HG03520 (cell line): Measurements from ENCODE around the gene MAJIN.

Source experiments
- ATAC-seq: cut with Tn5 transposase; IDR thresholded peaks from one replicate; pipeline ENCODE4 v1.9.1; 2021; ENCODE audit warnings: mild to moderate bottlenecking, moderate library complexity; ENCODE audit not compliant: unreplicated experiment

The MAJIN gene

GRCh38 chr11:64933213-64933934, 38.5 kb downstream of the MAJIN start:
- ATAC-seq: no peak

GRCh38 chr11:64932324-64932723, 39.6 kb downstream of the MAJIN start:
- ATAC-seq: no peak

- no peak for ATAC-seq
Observed at GRCh38 chr11:64931290-64931689, 40.6 kb downstream of the MAJIN start.

GRCh38 chr11:64930340-64930739, 41.6 kb downstream of the MAJIN start:
- no peak for ATAC-seq

GRCh38 chr11:64929625-64930024, 42.3 kb downstream of the MAJIN start:
- no peak for ATAC-seq

GRCh38 chr11:64928957-64929356, 43.0 kb downstream of the MAJIN start:
- no peak for ATAC-seq

- ATAC-seq: no peak
Observed at GRCh38 chr11:64926689-64927088, 45.2 kb downstream of the MAJIN start.

- no peak for ATAC-seq
Observed at GRCh38 chr11:64925536-64926436, 46.1 kb downstream of the MAJIN start.

- no peak for ATAC-seq
Observed at GRCh38 chr11:64924910-64925284, 47.0 kb downstream of the MAJIN start.

- peak; percentile 70 for ATAC-seq
Observed at GRCh38 chr11:64923944-64924909, 47.7 kb downstream of the MAJIN start, which contains the start of gene PPP2R5B. PPP2R5B (plus strand) TSS chr11:64924689; CDS start chr11:64925735, 1,046 bp downstream.

GRCh38 chr11:64923151-64923661, 48.7 kb downstream of the MAJIN start:
- no peak for ATAC-seq

- no peak for ATAC-seq
Observed at GRCh38 chr11:64921384-64921783, 50.5 kb downstream of the MAJIN start.

- no peak for ATAC-seq
Observed at GRCh38 chr11:64920124-64920523, 51.8 kb downstream of the MAJIN start.

- no peak for ATAC-seq
Observed at GRCh38 chr11:64919627-64920026, 52.3 kb downstream of the MAJIN start.

GRCh38 chr11:64918017-64918416, 53.9 kb downstream of the MAJIN start:
- no peak for ATAC-seq

GRCh38 chr11:64917663-64917995, 54.3 kb downstream of the MAJIN start:
- no peak for ATAC-seq

- ATAC-seq: peak; percentile 87
Observed at GRCh38 chr11:64916775-64917662, 54.9 kb downstream of the MAJIN start, which contains the start of gene ATG2A. ATG2A (minus strand) TSS chr11:64917209; CDS start chr11:64917135, 74 bp downstream.

- ATAC-seq: no peak
Observed at GRCh38 chr11:64916040-64916774, 55.7 kb downstream of the MAJIN start.

GRCh38 chr11:64915376-64915887, 56.5 kb downstream of the MAJIN start:
- no peak for ATAC-seq
